ENCODE data around the gene CC2D2A. TPM values are rescaled to one million over a fixed set of nuclear protein-coding genes. Genes with fewer than 3 reads are reported as not detected.
"Not testable (repeated sequence)": the region's sequence is repeated elsewhere in the genome, so short reads cannot be mapped to it uniquely, and the experiment has no call there.

The CC2D2A gene
- total RNA-seq, 2 donors from 2014 or later: 23.1 to 42.2 TPM

- DNase-seq (ENCODE audit: low spot score): no peak
- intact Hi-C loops (cut with DNase I): no loop called here
Measured at GRCh38 chr4:15502384-15502783, 32.7 kb downstream of the CC2D2A start.

GRCh38 chr4:15504041-15504440 lies 34.4 kb downstream of the CC2D2A start:
- DNase-seq (ENCODE audit: low spot score): no peak
- intact Hi-C loops (cut with DNase I): no loop called here

DNA sequence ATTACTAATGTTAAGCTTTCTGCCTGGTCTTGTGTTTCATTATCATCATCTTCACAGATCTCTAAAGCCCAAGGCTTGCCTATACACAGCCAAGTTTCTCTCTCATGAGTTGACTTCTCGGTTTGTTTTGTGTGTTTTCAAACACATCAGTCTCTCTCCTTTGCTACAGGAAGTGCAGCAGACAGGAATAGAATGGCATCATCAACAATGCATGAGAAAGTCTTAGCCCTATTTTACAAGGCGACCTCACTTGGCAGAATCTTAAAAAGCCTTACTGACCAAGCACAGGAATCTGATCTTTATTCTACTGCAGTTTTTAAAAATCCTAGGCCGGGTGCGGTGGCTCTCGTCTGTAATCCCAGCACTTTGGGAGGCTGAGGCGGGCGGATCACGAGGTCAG lies 36.8 kb downstream of the CC2D2A start:
- no peak for DNase-seq (ENCODE audit: low spot score)
- intact Hi-C loops (cut with DNase I): no loop called here

GRCh38 chr4:15507679-15508078 lies 38.0 kb downstream of the CC2D2A start:
- DNase-seq (ENCODE audit: low spot score): no peak
- intact Hi-C loops (cut with DNase I): no loop called here

DNA sequence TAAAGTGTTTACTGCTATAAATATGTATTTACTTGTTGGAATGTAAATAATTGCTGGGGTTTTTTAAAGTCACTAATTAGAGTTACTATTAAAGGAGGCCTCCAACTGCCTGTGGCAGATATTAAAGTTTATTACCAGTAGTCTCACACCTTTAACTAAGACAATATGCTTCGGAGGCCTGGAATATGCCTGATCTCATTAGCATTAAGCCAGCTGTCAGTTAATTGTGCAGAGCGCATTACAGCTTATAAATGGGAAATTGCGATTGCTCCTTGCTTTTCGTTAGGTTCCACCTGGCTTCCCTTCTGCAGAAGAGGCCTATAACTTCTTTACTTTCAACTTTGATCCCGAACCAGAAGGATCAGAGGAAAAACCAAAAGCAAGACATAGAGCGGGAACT lies 41.3 kb downstream of the CC2D2A start:
- intact Hi-C loops (cut with DNase I): no loop called here
- no peak for DNase-seq (ENCODE audit: low spot score)

DNA sequence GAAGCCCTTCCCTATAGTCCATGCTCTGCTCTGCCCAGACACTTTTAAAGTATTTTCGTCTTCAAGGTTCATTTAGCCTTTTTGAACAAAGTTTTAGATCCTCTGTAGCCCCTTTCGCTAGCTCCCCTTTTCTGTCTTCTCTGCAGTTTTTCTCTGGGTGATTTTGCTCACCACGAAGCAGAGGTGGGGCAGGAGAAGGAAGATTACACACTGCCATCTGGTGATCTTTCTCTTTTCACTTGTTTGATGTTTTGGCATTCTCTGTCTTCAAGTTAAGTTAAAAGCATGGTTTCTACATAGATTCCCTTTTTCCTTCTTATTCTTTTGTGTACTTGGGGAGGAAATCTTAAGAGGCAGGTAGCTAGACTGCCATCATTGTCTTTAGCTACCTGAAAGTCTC lies 43.9 kb downstream of the CC2D2A start:
- no peak for DNase-seq (ENCODE audit: low spot score)
- intact Hi-C loops (cut with DNase I): no loop called here

- DNase-seq (ENCODE audit: low spot score): no peak
- intact Hi-C loops (cut with DNase I): no loop called here
Measured at GRCh38 chr4:15515106-15515505, 45.4 kb downstream of the CC2D2A start.

DNA sequence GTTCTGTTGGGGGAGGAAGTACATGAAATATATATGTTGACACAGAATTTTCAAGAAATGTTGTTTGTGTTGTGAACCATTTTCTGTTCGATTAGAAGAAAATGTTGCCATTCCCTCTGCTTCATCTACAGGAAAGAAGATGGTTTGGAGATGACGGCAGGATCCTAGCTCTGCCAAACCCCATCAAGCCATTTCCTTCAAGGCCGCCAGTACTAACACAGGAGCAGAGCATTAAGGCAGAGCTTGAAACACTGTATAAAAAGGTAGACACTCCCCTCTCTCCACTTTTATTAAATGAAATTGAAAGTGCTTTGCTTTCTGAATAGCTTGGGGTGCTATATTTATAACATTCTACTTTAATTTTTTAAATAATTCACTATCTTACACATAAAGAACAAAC lies 46.8 kb downstream of the CC2D2A start:
- no peak for DNase-seq (ENCODE audit: low spot score)
- intact Hi-C loops (cut with DNase I): no loop called here

DNA sequence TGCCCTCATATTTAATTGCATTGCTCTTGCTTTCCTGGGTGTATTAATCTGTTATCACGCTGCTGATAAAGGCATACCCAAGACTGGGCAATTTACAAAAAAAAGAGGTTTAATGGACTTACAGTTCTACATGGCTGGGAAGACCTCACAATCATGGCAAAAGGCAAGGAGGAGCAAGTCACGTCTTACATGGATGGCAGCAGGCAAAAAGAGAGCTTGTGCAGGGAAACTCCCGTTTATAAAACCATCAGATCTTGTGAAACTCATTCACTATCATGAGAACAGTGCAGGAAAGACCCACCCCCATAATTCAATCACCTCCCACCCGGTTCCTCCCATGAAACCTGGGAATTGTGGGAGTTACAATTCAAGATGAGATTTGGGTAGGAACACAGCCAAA lies 48.0 kb downstream of the CC2D2A start:
- intact Hi-C loops (cut with DNase I); DNase-seq (ENCODE audit: low spot score): not testable (repeated sequence)

GRCh38 chr4:15521442-15522039 lies 51.9 kb downstream of the CC2D2A start:
- DNase-seq (ENCODE audit: low spot score): no peak
- intact Hi-C loops (cut with DNase I): no loop called here

- intact Hi-C loops (cut with DNase I): no loop called here
- DNase-seq (ENCODE audit: low spot score): no peak
Measured at GRCh38 chr4:15525080-15525479, 55.4 kb downstream of the CC2D2A start.

DNA sequence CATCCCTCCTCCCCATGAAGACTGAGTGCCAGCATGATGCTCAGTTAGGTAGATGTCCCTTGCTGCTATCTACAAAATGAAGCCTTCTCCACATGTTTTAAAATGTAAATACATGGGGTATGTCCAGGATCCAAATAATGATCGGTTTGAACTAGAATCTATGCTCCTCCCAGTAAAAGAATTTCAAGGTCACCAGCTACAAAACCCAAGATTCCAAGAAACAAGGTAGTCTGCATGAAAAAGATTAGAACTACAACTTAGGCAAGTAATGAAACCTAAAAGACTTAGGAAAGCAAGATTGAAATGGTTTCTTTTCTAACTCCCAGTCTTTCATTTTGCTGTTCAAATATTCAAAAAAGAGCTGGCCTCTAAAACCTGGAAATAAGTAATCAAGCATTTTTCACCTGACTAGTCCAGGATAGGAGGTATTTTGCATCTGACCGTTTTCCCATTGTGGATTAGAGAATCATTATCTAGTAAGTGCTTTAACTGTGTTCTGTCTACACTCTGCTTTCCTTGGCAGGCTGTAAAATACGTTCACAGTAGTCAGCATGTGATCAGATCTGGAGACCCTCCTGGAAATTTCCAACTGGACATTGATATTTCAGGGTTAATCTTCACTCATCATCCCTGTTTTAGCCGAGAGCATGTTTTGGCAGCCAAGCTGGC lies 57.4 kb downstream of the CC2D2A start:
- intact Hi-C loops (cut with DNase I): no loop called here
- no peak for DNase-seq (ENCODE audit: low spot score)

DNA sequence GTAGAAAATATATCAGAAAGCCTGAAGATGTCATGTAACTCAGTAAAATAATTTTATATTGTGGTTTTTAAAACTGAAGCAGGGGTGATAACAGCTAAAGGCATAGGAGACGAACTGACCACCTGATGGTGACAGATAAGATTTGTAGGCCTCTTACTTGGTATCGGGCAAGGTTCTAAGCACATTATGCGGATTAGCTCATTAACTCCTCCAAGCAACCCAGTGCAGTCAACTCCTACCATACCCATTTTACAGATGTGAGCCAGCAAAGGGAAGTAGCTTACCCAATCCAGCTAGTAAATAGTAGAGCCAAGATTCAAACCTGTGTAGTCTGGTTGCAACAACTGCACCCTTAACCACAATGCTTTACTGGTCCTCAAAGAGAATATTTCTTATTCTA lies 62.1 kb downstream of the CC2D2A start:
- intact Hi-C loops (cut with DNase I): no loop called here

DNA sequence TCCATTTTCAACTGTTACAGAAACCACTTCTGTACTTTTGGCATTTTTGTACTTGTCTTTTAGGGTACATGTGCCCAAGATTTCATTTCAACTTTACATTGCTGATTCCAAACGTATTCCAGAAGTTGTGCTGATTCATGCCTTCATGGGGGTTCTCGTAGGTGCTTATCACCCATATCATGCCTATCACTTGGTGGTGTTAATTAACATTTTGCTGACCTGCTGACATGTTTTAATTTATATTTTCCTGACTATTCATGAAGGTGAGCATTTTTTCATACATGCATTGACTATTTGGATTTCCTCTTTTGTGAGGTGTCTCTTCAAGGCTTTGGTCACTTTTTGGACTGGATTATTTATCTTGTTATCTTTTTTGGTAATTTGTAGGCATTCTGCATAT lies 64.1 kb downstream of the CC2D2A start:
- no peak for DNase-seq (ENCODE audit: low spot score)
- intact Hi-C loops (cut with DNase I): no loop called here

More for the DNA sequence above, 62.1 kb downstream of the CC2D2A start:
- DNase-seq (ENCODE audit: low spot score): no peak

- intact Hi-C loops (cut with DNase I): no loop called here
- no peak for DNase-seq (ENCODE audit: low spot score)
Measured at GRCh38 chr4:15535599-15535998, 65.9 kb downstream of the CC2D2A start.

- intact Hi-C loops (cut with DNase I): no loop called here
- no peak for DNase-seq (ENCODE audit: low spot score)
Measured at GRCh38 chr4:15536552-15537499, 67.1 kb downstream of the CC2D2A start.

GRCh38 chr4:15541941-15542340 lies 72.3 kb downstream of the CC2D2A start:
- no peak for DNase-seq (ENCODE audit: low spot score)
- intact Hi-C loops (cut with DNase I): no loop called here

DNA sequence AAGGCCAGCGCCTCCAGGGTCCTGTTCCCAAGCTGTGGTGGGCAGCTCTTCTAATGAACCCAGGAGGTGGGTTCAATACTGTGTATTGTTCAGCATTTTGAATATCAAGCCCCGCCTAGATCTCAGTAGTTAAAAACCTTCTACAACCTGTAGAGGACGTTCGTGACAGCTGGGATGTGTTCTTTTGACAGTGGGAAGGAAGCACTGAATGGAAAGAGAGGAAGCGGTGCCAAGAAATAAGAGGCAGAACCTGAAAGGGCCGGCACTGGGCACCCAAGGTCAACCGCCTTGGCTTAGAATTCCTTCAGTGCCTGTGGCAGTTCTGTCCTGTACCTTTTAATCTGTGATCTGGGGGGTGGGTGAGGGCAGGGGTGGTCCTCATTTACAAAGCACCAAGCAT lies 73.1 kb downstream of the CC2D2A start:
- intact Hi-C loops (cut with DNase I): no loop called here

DNA sequence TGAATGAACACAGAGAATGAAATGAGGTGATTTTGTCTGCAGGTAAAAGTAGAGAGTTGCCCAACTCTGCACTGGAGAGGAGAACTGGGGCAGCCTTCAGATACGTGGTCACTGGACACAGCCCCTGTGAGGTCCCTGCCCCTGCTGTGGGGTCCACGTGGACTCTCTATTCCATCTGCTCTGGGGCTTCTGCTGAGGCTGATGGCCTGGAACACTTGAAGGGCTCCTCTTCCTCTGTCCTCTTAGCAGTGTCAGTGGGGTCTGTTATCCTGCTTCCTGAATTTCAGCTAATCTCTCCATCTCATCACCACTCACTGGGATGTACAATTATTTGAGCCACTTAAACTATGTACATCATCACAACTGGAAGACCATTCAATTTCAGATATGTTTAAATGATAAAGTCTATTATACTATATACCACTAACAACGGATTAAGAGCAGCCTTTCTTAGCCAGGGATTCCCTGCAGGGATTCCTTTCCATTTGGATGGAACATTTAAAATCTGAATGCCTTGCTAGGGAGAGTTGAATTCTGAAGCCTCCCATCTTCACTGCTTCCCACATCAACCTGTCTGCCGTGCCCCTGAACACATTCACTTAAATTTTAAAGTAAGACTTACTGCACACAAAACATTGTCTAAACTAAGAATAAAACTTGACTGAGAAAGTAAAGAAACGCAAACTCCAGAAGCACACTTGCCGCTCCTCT lies 74.0 kb downstream of the CC2D2A start:
- DNase-seq (ENCODE audit: low spot score): no peak
- intact Hi-C loops (cut with DNase I): no loop called here

More for the DNA sequence above, 73.1 kb downstream of the CC2D2A start:
- DNase-seq (ENCODE audit: low spot score): no peak

GRCh38 chr4:15544248-15544729 lies 74.6 kb downstream of the CC2D2A start:
- no peak for DNase-seq (ENCODE audit: low spot score)
- intact Hi-C loops (cut with DNase I): no loop called here

Data from posterior vena cava (tissue), 2 donors.